ENCODE data around the gene LGI2. TPM values are rescaled to one million over a fixed set of nuclear protein-coding genes. Genes with fewer than 3 reads are reported as not detected.
A peak's percentile ranks its signal among the peaks of the same experiment; 100 is the strongest.
"Not testable (repeated sequence)": the region's sequence is repeated elsewhere in the genome, so short reads cannot be mapped to it uniquely, and the experiment has no call there.

LGI2 gene
- polyA plus RNA-seq, 12 donors, result 2.1 to 7.7 (median 4.6) TPM; not detected in 1

- not testable (repeated sequence) for DNase-seq
Measured at GRCh38 chr4:25052037-25052436, 21.3 kb upstream of the LGI2 start.

- no peak for DNase-seq
Measured at GRCh38 chr4:25051534-25051933, 20.8 kb upstream of the LGI2 start.

GRCh38 chr4:25050370-25051078 is 19.8 kb upstream of the LGI2 start:
- no peak for DNase-seq

- DNase-seq, result no peak
Measured at GRCh38 chr4:25043548-25043947, 12.8 kb upstream of the LGI2 start.

GRCh38 chr4:25033526-25033925 is 2.8 kb upstream of the LGI2 start:
- no peak for DNase-seq

- no peak for DNase-seq
Measured at GRCh38 chr4:25032126-25032525, 1.4 kb upstream of the LGI2 start.

GRCh38 chr4:25031077-25031621 is 403 bp upstream of the LGI2 start:
- DNase-seq, result no peak

GRCh38 chr4:25029479-25030276 is 1.1 kb downstream of the LGI2 start:
- DNase-seq, result no peak

- DNase-seq, result no peak
Measured at GRCh38 chr4:25028851-25029250, 1.9 kb downstream of the LGI2 start.

- DNase-seq, result no peak
Measured at GRCh38 chr4:25022766-25023165, 8.0 kb downstream of the LGI2 start.

- no peak for DNase-seq
Measured at GRCh38 chr4:25021216-25021615, 9.5 kb downstream of the LGI2 start.

GRCh38 chr4:25020236-25020635 is 10.5 kb downstream of the LGI2 start:
- DNase-seq, result no peak

- DNase-seq, result no peak
Measured at GRCh38 chr4:25019501-25019900, 11.2 kb downstream of the LGI2 start.

GRCh38 chr4:25015012-25015411 is 15.7 kb downstream of the LGI2 start:
- DNase-seq, result no peak

- DNase-seq, result not testable (repeated sequence)
Measured at GRCh38 chr4:25014662-25014983, 16.1 kb downstream of the LGI2 start.

- peak; percentile 86 for DNase-seq
Measured at GRCh38 chr4:25013756-25014661, 16.7 kb downstream of the LGI2 start.

GRCh38 chr4:25012655-25013054 is 18.1 kb downstream of the LGI2 start:
- DNase-seq, result no peak

GRCh38 chr4:25011135-25011866 is 19.4 kb downstream of the LGI2 start:
- DNase-seq, result no peak

- no peak for DNase-seq
Measured at GRCh38 chr4:25007598-25007997, 23.1 kb downstream of the LGI2 start.

GRCh38 chr4:25002681-25003080 is 28.1 kb downstream of the LGI2 start:
- no peak for DNase-seq

GRCh38 chr4:25001509-25001908 is 29.2 kb downstream of the LGI2 start:
- DNase-seq, result no peak
